Renal cortex interstitium (tissue), 11 donors: ENCODE data around the gene AGAP2. TPM values are rescaled to one million over a fixed set of nuclear protein-coding genes. Genes with fewer than 3 reads are reported as not detected.
A peak's percentile ranks its signal among the peaks of the same experiment; 100 is the strongest.
"Not testable (repeated sequence)": the region's sequence is repeated elsewhere in the genome, so short reads cannot be mapped to it uniquely, and the experiment has no call there.

Experiments used
- DNase-seq, 11 donors: peaks; one replicate each; pipeline ENCODE4 v3.0.0-alpha.2; 2013; ENCODE audit warnings: low read depth in 9 of 11, low spot score in 4 of 11; ENCODE audit errors: extremely low read depth in 1 of 11
- polyA plus RNA-seq, 3 donors: library from polyadenylated mRNA; unstranded; fragments of 120-200 nt; gene quantifications; one replicate each; pipeline ENCODE4 v1.2.1, GENCODE V29; 2013; ENCODE audit not compliant: insufficient read length in 3 of 3

Gene AGAP2
- polyA plus RNA-seq, 3 donors, result 0.89 to 1.9 (median 1.1) TPM

- DNase-seq, result no peak
Measured at GRCh38 chr12:57717846-57718640, 20.5 kb downstream of the AGAP2 start.

DNA sequence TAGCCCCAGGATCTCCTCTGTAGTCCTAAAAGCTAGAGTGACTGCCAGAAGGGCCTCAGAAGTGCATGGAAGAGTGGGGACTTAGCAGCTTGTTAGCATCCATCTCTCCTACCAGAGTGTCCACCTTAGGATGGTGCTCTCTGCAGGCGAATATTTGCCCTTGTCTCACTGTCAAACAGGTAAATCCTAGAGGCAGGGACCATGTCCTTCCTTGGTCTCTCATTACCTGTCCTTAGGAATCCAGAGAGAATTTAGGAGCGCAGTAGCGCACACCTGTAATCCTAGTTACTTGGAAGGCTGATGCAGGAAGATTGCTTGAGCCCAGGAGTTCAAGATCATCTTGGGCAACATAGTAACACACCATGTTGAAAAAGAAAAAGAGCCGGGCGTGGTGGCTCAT, 21.4 kb downstream of the AGAP2 start:
- DNase-seq, result no peak

DNA sequence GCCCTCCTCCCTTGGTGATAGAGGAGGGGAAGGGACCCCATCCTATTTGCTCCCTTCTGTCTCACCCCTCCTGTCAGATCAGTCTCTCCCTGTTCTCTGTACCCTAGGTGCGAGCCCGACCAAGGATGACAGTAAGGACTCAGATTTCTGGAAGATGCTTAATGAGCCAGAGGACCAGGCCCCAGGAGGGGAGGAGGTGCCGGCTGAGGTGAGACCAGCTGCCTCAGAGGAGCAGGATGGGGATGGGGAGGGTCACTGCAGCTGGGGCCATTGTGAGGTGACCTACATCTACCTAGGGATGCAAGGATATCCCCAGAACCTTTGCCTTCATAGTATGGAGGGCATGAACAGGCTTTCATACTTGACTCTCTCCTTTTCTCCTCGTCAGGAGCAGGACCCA, 22.2 kb downstream of the AGAP2 start:
- no peak for DNase-seq

- DNase-seq, result no peak
Measured at GRCh38 chr12:57715786-57716185, 22.8 kb downstream of the AGAP2 start.

GRCh38 chr12:57715036-57715748, 23.4 kb downstream of the AGAP2 start:
- DNase-seq, result not testable (repeated sequence)

- no peak for DNase-seq
Measured at GRCh38 chr12:57713209-57713608, 25.3 kb downstream of the AGAP2 start.

DNA sequence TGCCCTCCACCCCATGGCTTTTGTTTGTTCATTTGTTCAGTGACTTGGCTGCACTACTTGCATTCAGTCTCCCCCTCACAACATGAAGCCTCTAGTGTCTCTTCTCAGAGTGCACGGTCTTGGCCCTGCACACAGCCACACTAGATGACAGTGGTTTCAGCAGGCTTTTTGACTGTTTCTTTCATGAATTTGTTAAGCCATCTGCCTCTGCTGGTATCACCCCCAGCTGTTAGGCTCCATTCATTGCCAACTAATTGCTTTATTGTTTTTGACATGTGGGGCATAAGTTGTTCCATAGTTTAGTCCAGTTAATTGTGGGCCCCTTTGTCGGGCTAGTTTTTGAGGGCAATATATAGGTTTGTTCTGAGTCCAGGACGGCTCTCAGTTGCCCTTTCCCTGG, 25.8 kb downstream of the AGAP2 start:
- no peak for DNase-seq

GRCh38 chr12:57708296-57708695, 30.2 kb downstream of the AGAP2 start:
- DNase-seq, result no peak

DNA sequence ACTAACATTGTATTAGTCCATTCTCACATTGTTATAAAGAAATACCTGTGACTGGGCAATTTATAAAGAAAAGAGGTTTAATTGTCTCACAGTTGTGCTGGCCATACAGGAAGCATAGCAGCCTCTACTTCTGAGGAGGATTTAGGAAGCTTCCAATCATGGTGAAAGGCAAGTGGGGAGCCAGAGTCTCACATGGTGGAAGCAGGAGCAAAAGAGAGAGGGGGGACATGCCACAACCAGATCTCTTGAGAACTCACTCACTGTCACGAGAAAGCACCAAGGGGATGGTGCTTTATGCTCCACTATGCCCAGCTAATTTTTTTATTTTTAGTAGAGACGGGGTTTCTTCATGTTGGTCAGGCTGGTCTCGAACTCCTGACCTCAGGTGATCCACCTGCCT, 31.3 kb downstream of the AGAP2 start:
- no peak for DNase-seq

DNA sequence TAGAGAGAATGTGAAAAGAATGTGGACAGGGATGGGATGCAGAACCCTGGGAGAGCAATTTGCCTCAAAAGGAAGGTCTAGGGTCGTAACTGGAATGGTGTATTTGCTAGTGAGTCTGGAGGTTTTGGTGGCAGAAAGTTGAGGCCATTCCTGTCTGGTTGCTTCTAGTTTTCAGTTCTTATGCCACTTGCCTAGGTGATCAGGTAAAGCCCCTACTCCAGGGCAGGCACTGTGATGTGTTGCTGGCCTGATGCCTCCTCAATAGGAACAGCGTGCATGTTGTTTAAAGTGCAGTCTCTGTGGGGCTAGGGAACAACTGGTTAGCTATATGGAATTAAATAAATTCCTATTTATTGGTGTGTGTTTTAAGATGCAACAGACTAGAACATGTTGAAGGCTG, 38.2 kb downstream of the AGAP2 start:
- no peak for DNase-seq

- DNase-seq, result no peak
Measured at GRCh38 chr12:57698414-57698813, 40.1 kb downstream of the AGAP2 start.

DNA sequence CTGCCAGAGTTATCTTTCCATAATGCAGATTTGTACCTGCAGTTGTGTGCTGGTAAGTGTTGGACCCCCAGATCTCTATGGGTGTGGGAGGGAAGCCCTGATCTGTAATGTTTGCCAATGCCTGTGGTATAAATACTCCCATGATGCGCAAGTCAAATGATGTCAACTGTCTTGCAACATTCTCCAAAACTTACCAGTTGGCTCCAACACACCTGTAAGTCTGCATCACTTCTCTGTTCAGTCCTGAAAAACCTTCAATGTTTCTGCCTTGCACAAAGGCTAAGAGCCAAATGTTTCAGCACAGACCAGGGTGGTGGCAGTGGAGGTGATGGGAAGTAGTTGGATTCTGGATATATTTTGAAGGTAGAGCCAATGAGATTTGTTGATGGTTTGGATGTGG, 41.5 kb downstream of the AGAP2 start:
- DNase-seq, result no peak

DNA sequence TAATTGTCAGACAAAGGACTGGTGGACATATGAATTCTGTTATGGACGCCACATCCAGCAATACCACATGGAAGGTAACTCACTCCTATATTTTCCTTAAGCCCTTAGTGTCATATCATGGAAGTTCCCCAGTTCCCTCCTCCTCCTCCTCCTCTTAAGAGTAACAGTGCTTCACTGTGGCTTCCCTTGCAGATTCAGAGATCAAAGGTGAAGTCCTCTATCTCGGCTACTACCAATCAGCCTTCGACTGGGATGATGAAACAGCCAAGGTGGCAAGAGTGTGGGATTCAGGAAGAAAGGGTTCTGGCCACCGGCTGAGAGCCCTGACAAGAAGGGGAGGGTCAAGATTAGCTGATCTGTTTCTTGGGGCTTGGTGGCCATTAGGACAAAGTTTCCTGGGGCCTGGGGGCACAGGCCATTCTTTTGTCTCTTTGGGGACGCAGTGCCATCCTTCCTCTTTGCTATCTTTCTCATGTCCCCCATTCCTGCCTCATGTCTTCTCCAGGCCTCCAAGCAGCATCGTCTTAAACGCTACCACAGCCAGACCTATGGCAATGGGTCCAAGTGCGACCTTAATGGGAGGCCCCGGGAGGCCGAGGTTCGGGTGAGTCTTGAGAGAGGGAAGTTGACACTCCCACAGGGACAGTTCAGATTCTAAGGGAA, 42.6 kb downstream of the AGAP2 start:
- DNase-seq, result no peak

- DNase-seq, result peak in 1 of 11 donors; percentile 5
Measured at GRCh38 chr12:57694459-57695019, 44.0 kb downstream of the AGAP2 start.

DNA sequence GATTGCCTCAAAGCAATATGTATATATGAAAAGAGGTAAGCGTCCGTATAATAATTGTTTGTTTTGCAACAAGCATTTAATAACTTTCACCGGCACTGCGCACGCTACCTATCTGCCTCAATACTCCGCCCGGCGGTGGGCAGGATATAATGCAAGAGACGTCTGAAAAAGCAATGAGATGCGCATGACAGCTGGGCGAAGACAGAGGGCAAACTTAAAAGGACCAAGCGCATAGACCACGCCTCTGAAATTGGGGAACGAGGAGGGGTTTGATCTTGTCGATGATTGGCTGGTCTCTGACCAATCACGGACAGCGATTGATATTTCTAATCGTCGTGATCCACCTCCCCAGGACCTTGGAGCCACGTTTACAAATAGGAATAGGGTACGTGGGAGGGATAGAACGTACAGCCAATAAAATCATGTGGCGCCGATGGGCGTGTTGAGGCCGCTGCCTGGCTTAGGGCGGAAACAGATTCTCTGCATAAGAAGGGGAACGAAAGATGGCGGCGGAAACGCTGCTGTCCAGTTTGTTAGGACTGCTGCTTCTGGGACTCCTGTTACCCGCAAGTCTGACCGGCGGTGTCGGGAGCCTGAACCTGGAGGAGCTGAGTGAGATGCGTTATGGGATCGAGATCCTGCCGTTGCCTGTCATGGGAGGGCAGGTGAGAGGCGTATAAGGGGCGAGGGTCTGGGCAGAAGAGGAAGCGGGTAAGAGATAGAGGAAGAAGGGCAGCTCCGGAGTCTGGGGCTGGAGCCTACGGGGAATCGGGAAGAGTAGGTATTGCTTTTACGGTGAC, 44.7 kb downstream of the AGAP2 start, which contains the start of gene OS9:
TSS of gene OS9 (plus strand) at position 474 of the 800 bp plus-strand sequence. CDS start at position 504, 30 bp downstream.
- DNase-seq, result peak; percentile 92 to 99 (median 98)

DNA sequence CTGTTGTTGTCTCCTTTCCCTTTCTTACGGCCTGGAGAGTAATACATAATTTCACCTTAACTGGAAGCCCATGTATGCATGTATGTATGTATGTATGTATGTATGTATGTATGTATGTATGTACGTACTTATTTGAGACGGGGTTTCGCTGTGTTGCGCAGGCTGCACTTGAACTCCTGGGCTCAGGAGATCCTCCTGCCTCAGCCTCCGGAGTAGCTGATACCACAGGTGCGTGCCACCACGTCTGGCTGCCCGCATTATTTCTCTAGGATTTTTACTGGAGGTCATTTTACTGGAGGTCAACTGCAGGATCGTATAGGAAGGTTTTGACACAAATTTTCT, 45.3 kb downstream of the AGAP2 start:
- DNase-seq, result no peak

- DNase-seq, result no peak
Measured at GRCh38 chr12:57692500-57692899, 46.0 kb downstream of the AGAP2 start.

DNA sequence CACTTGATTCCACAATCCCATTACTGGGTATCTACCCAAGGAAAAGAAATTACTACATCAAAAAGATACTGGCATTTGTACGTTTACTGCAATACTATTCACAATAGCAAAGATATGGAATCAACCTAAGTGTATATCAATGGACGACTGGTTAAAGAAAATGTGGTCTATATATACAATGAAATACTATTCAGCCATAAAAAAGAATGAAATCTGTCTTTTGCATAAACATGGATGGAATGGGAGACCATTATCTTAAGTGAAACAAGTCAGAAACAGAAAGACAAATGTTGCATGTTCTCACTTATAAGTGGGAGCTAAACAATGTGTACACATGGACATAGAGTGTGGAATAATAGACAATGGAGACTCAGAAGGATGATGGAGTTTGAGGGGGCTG, 49.6 kb downstream of the AGAP2 start:
- no peak for DNase-seq

DNA sequence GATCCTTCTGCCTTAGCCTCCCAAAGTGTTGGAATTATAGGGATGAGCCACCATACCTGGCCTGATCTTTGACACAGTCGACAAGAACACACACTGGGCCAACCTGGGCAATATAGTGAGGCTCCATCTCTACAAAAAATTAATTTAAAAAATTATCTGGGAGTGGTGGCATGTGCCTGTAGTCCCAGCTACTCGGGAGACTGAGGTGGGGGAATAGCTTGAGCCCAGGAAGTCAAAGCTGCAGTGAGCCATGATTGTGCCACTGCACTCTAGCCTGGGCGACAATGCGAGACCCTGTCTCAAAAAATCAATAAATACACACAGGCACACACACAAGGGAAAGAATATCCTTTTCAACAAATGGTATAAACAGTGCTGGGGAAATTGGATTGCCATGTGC, 50.7 kb downstream of the AGAP2 start:
- no peak for DNase-seq
